PC-9 (cell line): ENCODE results near the gene C3orf18. TPM values are rescaled to one million over a fixed set of nuclear protein-coding genes. Genes with fewer than 3 reads are reported as not detected.

Source experiments
- Bru-seq: library from RNA; stranded (reverse); fragments of 400-500 nt; gene quantifications from one replicate; lab custom pipeline; 2021; lab: Mats Ljungman, UMichigan
- BruChase-seq, 2 experiments: library from RNA; stranded (reverse); fragments of 400-500 nt; gene quantifications; one replicate each; lab custom pipeline; 2021; lab: Mats Ljungman, UMichigan
- BruUV-seq: library from RNA; stranded (reverse); fragments of 400-500 nt; replicated peaks from 2 replicates; lab custom pipeline; 2021; lab: Mats Ljungman, UMichigan
- CTCF ChIA-PET: fragments of 300-600 bp; sonication (Branson Sonifier 250); formaldehyde crosslinking; loops from one replicate; lab custom pipeline; 2022; ENCODE audit warnings: antibody characterized with exemption; lab: Charles Lee
- POLR2A ChIA-PET: fragments of 300-600 bp; sonication (Branson Sonifier 250); formaldehyde crosslinking; loops from one replicate; lab custom pipeline; 2022; ENCODE audit warnings: antibody characterized with exemption; ENCODE audit not compliant: unreplicated experiment; lab: Charles Lee
- DNase-seq, 2 experiments: peaks; one replicate each; pipeline versions ENCODE4 v3.0.0 to v3.0.0-alpha.2; 2015 to 2022; ENCODE audit warnings: mixed read lengths in 1 of 2
- H2AFZ ChIP-seq: fragments of 200-600 bp; sonication (generic); 2 replicates; pipeline ENCODE4 v1.8.1; 2017; ENCODE audit warnings: antibody characterized with exemption
- H3F3A ChIP-seq: fragments of 200-600 bp; sonication (generic); 2 replicates; pipeline ENCODE4 v1.8.1; 2017; ENCODE audit warnings: antibody characterized with exemption, mild to moderate bottlenecking, low read depth; ENCODE audit not compliant: insufficient read depth
- H3K27ac ChIP-seq: fragments of 200-600 bp; sonication (generic); 2 replicates; pipeline ENCODE4 v1.6.1; 2016; ENCODE audit warnings: mixed run types
- H3K27me3 ChIP-seq: fragments of 200-600 bp; sonication (generic); 2 replicates; pipeline ENCODE4 v1.6.1; 2016; ENCODE audit warnings: low read depth, mixed run types; ENCODE audit not compliant: insufficient read depth
- H3K36me3 ChIP-seq: fragments of 200-600 bp; sonication (generic); 2 replicates; pipeline ENCODE4 v1.6.1; 2016; ENCODE audit warnings: low read depth, mixed run types
- H3K4me1 ChIP-seq: fragments of 200-600 bp; sonication (generic); replicated peaks from 2 replicates; pipeline ENCODE4 v1.6.1; 2016; ENCODE audit warnings: mixed run types; ENCODE audit not compliant: insufficient read depth
- H3K4me2 ChIP-seq: fragments of 200-600 bp; sonication (generic); 2 replicates; pipeline ENCODE4 v1.6.1; 2017; ENCODE audit warnings: mixed run types
- H3K4me3 ChIP-seq: fragments of 200-600 bp; sonication (generic); 2 replicates; pipeline ENCODE4 v1.6.1; 2016; ENCODE audit warnings: mixed run types
- H3K79me2 ChIP-seq: fragments of 200-600 bp; sonication (generic); 2 replicates; pipeline ENCODE4 v1.6.1; 2017; ENCODE audit warnings: low read depth, mixed run types
- H3K9me2 ChIP-seq: fragments of 200-600 bp; sonication (generic); 2 replicates; pipeline ENCODE4 v1.8.1; 2017; ENCODE audit warnings: mild to moderate bottlenecking; ENCODE audit not compliant: insufficient read depth
- H3K9me3 ChIP-seq: fragments of 200-600 bp; sonication (generic); 2 replicates; pipeline ENCODE4 v1.8.1; 2016; ENCODE audit warnings: low read depth; ENCODE audit not compliant: insufficient read depth
- H4K20me1 ChIP-seq: fragments of 200-600 bp; sonication (generic); 2 replicates; pipeline ENCODE4 v1.8.1; 2017; ENCODE audit not compliant: insufficient read depth
- EZH2 ChIP-seq: fragments of 200-600 bp; sonication (generic); IDR thresholded peaks from 2 replicates; pipeline ENCODE4 v1.8.0; 2017; ENCODE audit warnings: antibody characterized with exemption, low read depth
- intact Hi-C: fragments of 100-400 bp; cut with micrococcal nuclease; formaldehyde crosslinking; loops from one replicate; pipeline ENCODE4 v1.10.0; 2022; ENCODE audit not compliant: unreplicated experiment
- long read RNA-seq: library from polyadenylated mRNA; stranded (forward); transcript quantifications from one replicate; pipeline ENCODE4 v2.0.0, GENCODE V29; 2022
- total RNA-seq: library from RNA; stranded (reverse); gene quantifications from 2 replicates; pipeline ENCODE4 v1.2.3, GENCODE V29; 2021
- TF ChIP-seq, protein P1 (sequence below): fragments of 200-600 bp; sonication (generic); conservative IDR thresholded peaks from 2 replicates; pipeline ENCODE4 v1.6.1; 2017; ENCODE audit warnings: mixed run types, antibody characterized with exemption, mild to moderate bottlenecking, moderate library complexity

The C3orf18 gene
- total RNA-seq (7.4 and 7.5 TPM in 2 replicates), Bru-seq, nascent RNA (percentile 24 among the genes with signal in this experiment), BruChase-seq, experiment 1, labeled RNA remaining after a 2-hour chase (percentile 37 among the genes with signal in this experiment), BruChase-seq, experiment 2, labeled RNA remaining after a 6-hour chase (percentile 41 among the genes with signal in this experiment)
- long read RNA-seq, partial matches to known transcripts = 1 of 8 reads
- long read RNA-seq, other reads (novel, unspliced or antisense) = 4 of 8 reads

DNA sequence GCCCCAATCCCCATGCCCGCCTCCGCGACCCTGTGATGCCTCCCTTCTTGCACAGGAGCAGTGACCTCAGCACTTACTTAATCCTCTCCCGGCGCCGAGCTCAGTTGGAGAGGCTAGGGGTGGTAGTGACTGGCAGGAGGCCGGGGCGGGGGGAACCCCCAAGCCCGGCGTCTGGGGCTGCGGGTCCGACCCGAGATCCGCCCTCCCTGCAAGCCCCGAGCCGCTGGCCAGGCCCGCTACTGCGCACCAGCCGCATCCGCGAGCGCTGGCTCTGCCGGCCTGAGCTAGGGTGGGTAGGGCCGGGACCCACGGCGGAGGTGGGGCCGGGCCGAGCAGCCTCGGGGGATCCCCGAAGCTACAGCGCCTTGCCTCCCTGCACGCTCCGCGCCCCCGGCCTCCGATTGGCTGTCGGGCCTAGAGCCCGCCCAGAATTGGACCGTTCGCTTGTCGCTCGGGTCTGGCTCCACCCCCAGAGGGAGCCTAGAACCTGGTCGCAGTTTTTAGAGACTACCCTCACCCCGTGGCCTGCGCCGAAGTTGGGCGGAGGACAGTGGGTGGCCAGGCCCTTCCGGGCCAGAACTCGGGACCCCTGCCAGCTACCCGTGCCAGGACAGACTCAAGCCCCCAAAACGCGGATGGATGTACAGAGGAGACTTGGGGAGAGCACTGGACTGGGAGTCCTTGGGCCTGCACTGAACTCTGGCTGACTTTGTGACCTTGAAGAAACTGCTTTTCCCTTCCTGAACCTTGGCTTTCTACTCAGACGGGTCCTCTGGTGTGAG, at the start of gene C3orf18:
Gene C3orf18, minus strand, starts transcription at position 362 of the 782 bp plus-strand sequence. CDS start 2,048 bp downstream, outside the sequence.
- H3K27me3 ChIP-seq = no peaks in the 10 kb centered on the region
- H3K9me3 ChIP-seq = no peaks in the 10 kb centered on the region
- H3F3A ChIP-seq = peaks cover 10% of the 10 kb centered on the region; the same call in 1 of the 2 replicates
- peaks cover 11% of the 10 kb centered on the region; the same call in 1 of the 2 replicates for H3K79me2 ChIP-seq
- peak; percentile 60 to 89 for DNase-seq
- peaks cover 13% of the 10 kb centered on the region for H3K4me1 ChIP-seq
- H4K20me1 ChIP-seq = no peaks in the 10 kb centered on the region
- H2AFZ ChIP-seq = peak within 1 kb of the TSS; percentile 77
- no peak for TF ChIP-seq EZH2
- TF ChIP-seq, protein P1, sequence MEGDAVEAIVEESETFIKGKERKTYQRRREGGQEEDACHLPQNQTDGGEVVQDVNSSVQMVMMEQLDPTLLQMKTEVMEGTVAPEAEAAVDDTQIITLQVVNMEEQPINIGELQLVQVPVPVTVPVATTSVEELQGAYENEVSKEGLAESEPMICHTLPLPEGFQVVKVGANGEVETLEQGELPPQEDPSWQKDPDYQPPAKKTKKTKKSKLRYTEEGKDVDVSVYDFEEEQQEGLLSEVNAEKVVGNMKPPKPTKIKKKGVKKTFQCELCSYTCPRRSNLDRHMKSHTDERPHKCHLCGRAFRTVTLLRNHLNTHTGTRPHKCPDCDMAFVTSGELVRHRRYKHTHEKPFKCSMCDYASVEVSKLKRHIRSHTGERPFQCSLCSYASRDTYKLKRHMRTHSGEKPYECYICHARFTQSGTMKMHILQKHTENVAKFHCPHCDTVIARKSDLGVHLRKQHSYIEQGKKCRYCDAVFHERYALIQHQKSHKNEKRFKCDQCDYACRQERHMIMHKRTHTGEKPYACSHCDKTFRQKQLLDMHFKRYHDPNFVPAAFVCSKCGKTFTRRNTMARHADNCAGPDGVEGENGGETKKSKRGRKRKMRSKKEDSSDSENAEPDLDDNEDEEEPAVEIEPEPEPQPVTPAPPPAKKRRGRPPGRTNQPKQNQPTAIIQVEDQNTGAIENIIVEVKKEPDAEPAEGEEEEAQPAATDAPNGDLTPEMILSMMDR = no peak
- no peaks in the 10 kb centered on the region for H3K9me2 ChIP-seq
- CTCF ChIA-PET = interaction anchor here (0.6 kb wide), 1 partner anchor 341 kb away, joined by 8 read pairs; no protein-coding TSS in a partner anchor
- no TSS peak for BruUV-seq
- peak within 1 kb of the TSS; percentile 94; the same call in 1 of the 2 replicates for H3K4me3 ChIP-seq
- POLR2A ChIA-PET = interaction anchor here (0.6 kb wide), 2 partner anchors 22 to 44 kb away, joined by 6 read pairs; partner anchors contain the start of gene CISH
- peak within 1 kb of the TSS; percentile 88 for H3K4me2 ChIP-seq
- no peaks in the 10 kb centered on the region for H3K36me3 ChIP-seq
- intact Hi-C loops = no loop called here
- no peak within 1 kb of the TSS for H3K27ac ChIP-seq

DNA sequence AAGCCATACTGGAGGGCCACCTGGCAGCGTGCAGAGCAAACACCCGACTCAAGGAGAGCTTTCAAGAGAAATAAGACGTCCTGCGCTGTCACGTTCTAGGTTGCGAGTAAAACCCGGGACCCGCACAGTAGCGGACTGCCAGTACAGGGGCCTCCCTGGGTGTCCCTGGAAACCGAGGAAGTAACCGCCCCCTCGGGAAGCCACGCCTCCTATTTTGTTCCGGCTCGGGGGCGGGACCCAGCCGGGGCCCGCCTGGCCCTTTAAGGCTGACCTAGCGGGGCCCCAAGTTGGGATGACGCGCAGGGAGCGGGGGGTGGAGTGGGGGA, 49.2 kb upstream of the C3orf18 start:
- Histone ChIP-seq H3K27me3 (no peaks in the 10 kb centered on the region), H3K36me3 (peaks cover 3% of the 10 kb centered on the region; the same call in 1 of the 2 replicates), H3K9me3 (no peaks in the 10 kb centered on the region), H2AFZ (peak overlapping the region; percentile 73), H3K4me2 (peak overlapping the region; percentile 78), H3K27ac (no peak overlapping the region), H3K4me3 (peak overlapping the region; percentile 54; the same call in 1 of the 2 replicates), H3F3A (peaks cover 12% of the 10 kb centered on the region; the same call in 1 of the 2 replicates), H3K79me2 (peaks cover 36% of the 10 kb centered on the region), H3K9me2 (no peaks in the 10 kb centered on the region), H4K20me1 (no peaks in the 10 kb centered on the region), H3K4me1 (peaks cover 36% of the 10 kb centered on the region)
- peak; percentile 79 to 94 for DNase-seq
- ChIA-PET POLR2A (interaction anchor here (0.5 to 1.3 kb wide), 3 partner anchors 31 to 855 kb away, joined by 4 to 11 read pairs (median 5); no protein-coding TSS in a partner anchor), CTCF (interaction anchor here (0.8 to 1.7 kb wide), 7 partner anchors 36 to 1065 kb away, joined by 3 to 16 read pairs (median 7); partner anchors contain the start of genes HEMK1 and MANF)
- intact Hi-C loops = loop anchor here (1.0 to 5.0 kb wide), 8 partner anchors 36 to 1066 kb away; no protein-coding TSS in a partner anchor
- BruUV-seq = no TSS peak
- TF ChIP-seq, protein P1 = no peak
- no peak for TF ChIP-seq EZH2
